ENCODE measurements around the gene FOXL2NB. TPM values are rescaled to one million over a fixed set of nuclear protein-coding genes. Genes with fewer than 3 reads are reported as not detected.
A peak's percentile ranks its signal among the peaks of the same experiment; 100 is the strongest.

Gene FOXL2NB
- total and polyA plus RNA-seq, 9 donors, result 35.8 to 137 (median 68.3) TPM

DNA sequence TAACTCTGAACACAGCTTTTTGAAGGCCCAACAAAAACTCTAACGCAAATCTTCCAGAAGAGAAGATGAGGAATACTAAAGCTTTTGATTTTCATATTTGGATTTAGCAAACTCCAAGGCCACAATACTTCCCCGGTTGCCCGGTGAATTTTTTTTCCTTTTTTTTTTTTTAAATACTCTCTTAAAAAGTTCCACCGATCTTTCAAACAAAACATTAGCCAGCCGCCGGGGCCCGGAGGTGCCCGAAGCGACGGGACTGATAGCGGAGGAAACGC lies 2.4 kb upstream of the FOXL2NB start:
- H3K9me3 ChIP-seq, result no peaks in the 10 kb centered on the region
- peak overlapping the region; percentile 75 for H3K4me3 ChIP-seq
- intact Hi-C loops (cut with DNase I), result loop anchor here in 3 of 4 donors (5.0 to 10.0 kb wide), 4 partner anchors 168 to 380 kb away; no protein-coding TSS in a partner anchor
- no peaks in the 10 kb centered on the region for H3K27me3 ChIP-seq
- H3K27ac ChIP-seq, result peak overlapping the region; percentile 94 to 100
- H3K4me1 ChIP-seq (ENCODE audit: insufficient read depth), result peaks cover 11% of the 10 kb centered on the region
- 3 to 12% (median 7%) methylated on average over 12 of the region's 12 CpGs for WGBS, 3 donors
- no peak for TF ChIP-seq EP300 (IDR thresholded peaks at IDR 0.05)
- TF ChIP-seq, protein P1, sequence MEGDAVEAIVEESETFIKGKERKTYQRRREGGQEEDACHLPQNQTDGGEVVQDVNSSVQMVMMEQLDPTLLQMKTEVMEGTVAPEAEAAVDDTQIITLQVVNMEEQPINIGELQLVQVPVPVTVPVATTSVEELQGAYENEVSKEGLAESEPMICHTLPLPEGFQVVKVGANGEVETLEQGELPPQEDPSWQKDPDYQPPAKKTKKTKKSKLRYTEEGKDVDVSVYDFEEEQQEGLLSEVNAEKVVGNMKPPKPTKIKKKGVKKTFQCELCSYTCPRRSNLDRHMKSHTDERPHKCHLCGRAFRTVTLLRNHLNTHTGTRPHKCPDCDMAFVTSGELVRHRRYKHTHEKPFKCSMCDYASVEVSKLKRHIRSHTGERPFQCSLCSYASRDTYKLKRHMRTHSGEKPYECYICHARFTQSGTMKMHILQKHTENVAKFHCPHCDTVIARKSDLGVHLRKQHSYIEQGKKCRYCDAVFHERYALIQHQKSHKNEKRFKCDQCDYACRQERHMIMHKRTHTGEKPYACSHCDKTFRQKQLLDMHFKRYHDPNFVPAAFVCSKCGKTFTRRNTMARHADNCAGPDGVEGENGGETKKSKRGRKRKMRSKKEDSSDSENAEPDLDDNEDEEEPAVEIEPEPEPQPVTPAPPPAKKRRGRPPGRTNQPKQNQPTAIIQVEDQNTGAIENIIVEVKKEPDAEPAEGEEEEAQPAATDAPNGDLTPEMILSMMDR (IDR thresholded peaks at IDR 0.05), result no peak
- no peak for TF ChIP-seq POLR2A (IDR thresholded peaks at IDR 0.05)
- DNase-seq, result no peak
- H3K36me3 ChIP-seq, result no peaks in the 10 kb centered on the region

DNA sequence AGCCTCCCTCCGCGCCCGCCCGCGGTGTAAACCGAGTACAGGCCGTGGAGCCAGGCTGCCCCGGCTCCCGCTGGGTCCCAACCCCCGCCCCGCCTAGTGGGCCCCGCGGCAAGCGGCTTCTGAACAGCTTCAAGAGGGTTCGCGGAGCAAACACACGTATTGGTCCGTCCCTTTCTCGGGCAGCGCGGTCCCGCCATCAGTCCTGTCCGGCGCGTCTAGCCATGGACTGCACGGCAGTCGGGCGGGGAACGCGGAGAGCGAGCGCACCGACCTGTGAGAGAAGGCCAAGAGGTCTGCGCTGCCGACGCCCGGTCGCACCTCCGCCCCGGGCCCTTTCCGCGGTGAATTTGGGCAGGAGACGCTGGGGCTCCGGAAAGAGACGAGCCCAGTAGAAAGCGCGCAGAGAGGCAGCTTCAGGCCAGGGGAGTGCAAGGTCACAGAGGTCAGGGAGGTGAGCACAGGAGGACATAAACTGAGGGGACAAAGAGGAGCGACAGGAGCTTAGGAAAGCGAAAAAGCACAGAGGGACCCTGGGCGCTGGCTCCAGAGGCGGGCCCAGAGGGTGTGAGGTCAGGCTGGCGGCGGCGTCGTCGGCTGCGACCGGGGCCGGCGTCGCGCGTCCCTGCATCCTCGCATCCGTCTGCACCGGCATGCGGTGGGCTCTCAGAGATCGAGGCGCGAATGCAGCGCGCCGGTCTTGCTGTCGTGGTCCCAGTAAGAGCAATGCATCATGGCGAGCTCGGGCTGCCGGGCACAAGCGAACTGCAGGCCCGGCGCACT lies 1.9 kb upstream of the FOXL2NB start:
- Histone ChIP-seq H3K9me3 (no peaks in the 10 kb centered on the region), H3K36me3 (no peaks in the 10 kb centered on the region), H3K4me1 (ENCODE audit: insufficient read depth) (peaks cover 11% of the 10 kb centered on the region), H3K27ac (peak overlapping the region; percentile 94 to 100), H3K27me3 (no peaks in the 10 kb centered on the region), H3K4me3 (peak overlapping the region; percentile 75)
- TF ChIP-seq EP300 (IDR thresholded peaks at IDR 0.05), result no peak
- TF ChIP-seq POLR2A (IDR thresholded peaks at IDR 0.05), result no peak
- TF ChIP-seq, protein P1 (IDR thresholded peaks at IDR 0.05), result no peak
- 1 to 6% (median 1%) methylated on average over 77 to 80 of the region's 80 CpGs for WGBS, 3 donors
- peak in 4 of 5 donors; percentile 37 to 53 (median 44) for DNase-seq
- intact Hi-C loops (cut with DNase I), result loop anchor here in 3 of 4 donors (5.0 to 10.0 kb wide), 4 partner anchors 167 to 380 kb away; no protein-coding TSS in a partner anchor

DNA sequence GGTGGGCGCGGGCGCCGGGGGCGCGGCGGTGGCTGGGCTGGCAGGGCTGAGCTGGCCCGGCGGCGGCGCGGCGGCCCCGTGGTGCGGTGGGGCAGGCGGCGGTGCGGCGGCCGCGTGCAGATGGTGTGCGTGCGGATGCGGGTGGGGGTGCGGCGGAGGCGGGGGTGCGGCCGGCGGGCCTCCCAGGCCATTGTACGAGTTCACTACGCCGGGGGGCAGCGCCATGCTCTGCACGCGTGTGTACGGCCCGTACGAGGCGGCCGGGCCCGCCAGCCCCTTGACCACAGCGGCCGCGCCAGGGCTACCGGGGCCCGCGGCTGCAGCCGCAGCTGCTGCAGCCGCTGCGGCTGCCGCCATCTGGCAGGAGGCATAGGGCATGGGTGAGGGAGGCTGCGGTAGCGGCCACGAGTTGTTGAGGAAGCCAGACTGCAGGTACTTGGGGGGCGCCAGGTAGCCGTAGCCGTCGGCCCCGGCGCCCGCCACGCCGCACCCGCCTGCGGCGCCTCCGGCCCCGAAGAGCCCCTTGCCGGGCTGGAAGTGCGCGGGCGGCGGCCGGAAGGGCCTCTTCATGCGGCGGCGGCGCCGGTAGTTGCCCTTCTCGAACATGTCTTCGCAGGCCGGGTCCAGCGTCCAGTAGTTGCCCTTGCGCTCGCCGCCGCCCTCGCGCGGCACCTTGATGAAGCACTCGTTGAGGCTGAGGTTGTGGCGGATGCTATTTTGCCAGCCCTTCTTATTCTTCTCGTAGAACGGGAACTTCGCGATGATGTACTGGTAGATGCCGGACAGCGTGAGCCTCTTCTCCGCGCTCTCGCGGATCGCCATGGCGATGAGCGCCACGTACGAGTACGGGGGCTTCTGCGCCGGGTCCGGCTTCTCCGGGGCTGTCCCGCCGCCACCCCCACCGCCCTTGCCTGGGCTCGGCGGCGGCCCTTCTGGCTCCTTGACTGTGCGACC lies 1.0 kb upstream of the FOXL2NB start:
- DNase-seq, result peak; percentile 41 to 70 (median 63)
- Histone ChIP-seq H3K4me1 (ENCODE audit: insufficient read depth) (peaks cover 10% of the 10 kb centered on the region), H3K36me3 (no peaks in the 10 kb centered on the region), H3K4me3 (peak overlapping the region; percentile 75), H3K27me3 (no peaks in the 10 kb centered on the region), H3K9me3 (no peaks in the 10 kb centered on the region), H3K27ac (peak overlapping the region; percentile 94 to 100)
- 0 to 1% (median 0%) methylated on average over 65 to 120 of the region's 120 CpGs for WGBS, 3 donors
- no peak for TF ChIP-seq POLR2A (IDR thresholded peaks at IDR 0.05)
- TF ChIP-seq EP300 (IDR thresholded peaks at IDR 0.05), result no peak
- TF ChIP-seq, protein P1 (IDR thresholded peaks at IDR 0.05), result peak in 1 of 3 donors; percentile 7
- intact Hi-C loops (cut with DNase I), result loop anchor here in 3 of 4 donors (2.0 to 10.0 kb wide), 4 partner anchors 169 to 379 kb away; no protein-coding TSS in a partner anchor

DNA sequence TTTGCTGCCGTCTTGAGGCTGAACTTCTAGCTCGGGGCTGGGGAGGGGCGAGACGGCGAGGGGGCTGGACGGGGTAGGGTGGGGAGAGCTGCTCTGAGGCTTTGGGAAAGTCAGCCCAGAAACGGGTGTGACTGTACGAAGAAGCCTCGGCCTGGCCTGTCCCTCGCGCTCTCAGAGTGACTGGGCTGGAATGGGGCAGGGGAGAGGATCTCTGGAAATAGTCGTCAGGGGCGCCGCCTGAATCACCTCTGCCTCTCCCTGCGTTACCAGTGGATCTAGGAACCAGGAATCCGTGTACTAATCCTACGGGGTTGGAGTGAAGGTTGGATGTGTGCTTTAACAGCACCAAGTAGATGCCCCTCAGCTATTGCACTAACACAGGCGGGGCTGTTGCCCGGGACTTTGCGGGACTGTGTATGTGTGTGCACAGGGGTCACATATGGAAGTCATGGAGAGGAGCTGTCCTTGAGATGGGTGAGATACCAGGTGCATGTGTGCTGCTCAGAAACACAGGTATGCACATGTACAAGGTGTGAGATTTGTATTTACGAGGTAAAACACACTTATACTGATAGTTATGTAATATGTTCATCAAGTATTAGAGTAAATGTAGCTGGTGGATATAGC lies 591 bp downstream of the FOXL2NB start:
- H3K4me1 ChIP-seq (ENCODE audit: insufficient read depth), result peaks cover 10% of the 10 kb centered on the region
- H3K9me3 ChIP-seq, result no peaks in the 10 kb centered on the region
- DNase-seq, result peak in 1 of 5 donors; percentile 70
- H3K4me3 ChIP-seq, result peak overlapping the region; percentile 75
- intact Hi-C loops (cut with DNase I), result loop anchor here in 3 of 4 donors (2.0 to 10.0 kb wide), 4 partner anchors 167 to 377 kb away; no protein-coding TSS in a partner anchor
- H3K36me3 ChIP-seq, result no peaks in the 10 kb centered on the region
- peak overlapping the region; percentile 87 to 100 for H3K27ac ChIP-seq
- H3K27me3 ChIP-seq, result no peaks in the 10 kb centered on the region
- no peak for TF ChIP-seq EP300 (IDR thresholded peaks at IDR 0.05)
- TF ChIP-seq, protein P1 (IDR thresholded peaks at IDR 0.05), result no peak
- no peak for TF ChIP-seq POLR2A (IDR thresholded peaks at IDR 0.05)
- WGBS, 3 donors, result 3 to 17% (median 4%) methylated on average over 21 of the region's 21 CpGs

All from ovary (tissue), 9 donors.